ENCODE measurements around the gene PLCD3.

PLCD3 gene

DNA sequence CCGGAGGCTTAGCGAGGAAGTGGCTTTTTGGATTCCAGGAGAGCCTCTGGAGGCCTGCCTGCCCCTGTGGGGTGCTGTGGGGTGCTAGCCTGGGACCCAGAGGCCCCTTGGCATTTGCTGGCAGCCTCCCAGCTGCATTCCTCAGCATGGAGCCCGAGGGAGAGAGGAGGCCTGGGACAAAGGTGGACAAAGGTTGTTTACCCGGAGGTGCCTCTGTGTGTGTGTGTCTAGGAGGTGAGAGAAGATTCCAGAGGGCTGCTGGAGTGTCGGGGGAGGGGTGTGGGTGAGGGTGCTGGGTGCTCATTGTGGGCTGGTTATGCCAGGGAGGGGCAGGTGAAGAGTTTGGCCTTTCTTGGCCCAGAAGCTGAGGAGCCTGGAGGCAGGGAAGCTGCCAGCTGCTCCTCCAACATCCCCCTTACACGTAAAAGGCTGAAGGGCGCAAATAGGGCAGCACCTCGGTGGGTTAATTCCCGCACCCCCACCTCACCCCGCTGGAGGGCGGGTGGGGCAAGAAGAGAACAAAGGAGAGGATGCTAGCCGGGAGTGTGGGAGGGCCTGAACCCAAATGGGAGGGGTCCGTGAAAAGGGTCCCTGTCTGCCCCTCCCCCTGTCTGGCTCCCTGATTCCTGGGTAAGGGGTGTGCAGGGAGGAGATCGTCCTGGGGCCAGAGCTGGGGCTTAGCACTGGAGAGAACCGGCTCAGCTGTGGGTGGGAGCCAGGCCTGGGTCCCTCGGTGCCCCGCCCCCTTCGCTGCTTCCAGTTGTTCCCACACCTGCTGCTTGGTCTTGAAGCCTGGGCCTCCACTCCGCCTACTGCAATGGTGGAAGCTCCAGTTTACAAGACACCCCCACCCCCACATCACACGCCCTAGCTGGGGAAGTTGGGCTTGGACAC, 39.3 kb upstream of the PLCD3 start:
- no peak overlapping the region for H3K4me3 ChIP-seq (ENCODE audit: low read depth, low read length)
- no peak for TF ChIP-seq CTCF (IDR thresholded peaks at IDR 0.05; ENCODE audit: low read depth, low read length)
- TF ChIP-seq MYC (IDR thresholded peaks at IDR 0.05; ENCODE audit: low read depth, low read length) = no peak
- no peak for TF ChIP-seq POLR2A (IDR thresholded peaks at IDR 0.05; ENCODE audit: extremely low read depth, insufficient read length)
- TF ChIP-seq, protein P1, sequence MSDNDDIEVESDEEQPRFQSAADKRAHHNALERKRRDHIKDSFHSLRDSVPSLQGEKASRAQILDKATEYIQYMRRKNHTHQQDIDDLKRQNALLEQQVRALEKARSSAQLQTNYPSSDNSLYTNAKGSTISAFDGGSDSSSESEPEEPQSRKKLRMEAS (IDR thresholded peaks at IDR 0.05; ENCODE audit: low read depth, low read length) = no peak
- DNase-seq (ENCODE audit: low read depth) = peak; percentile 64

GRCh38 chr17:45170931-45171337, 38.6 kb upstream of the PLCD3 start:
- H3K4me3 ChIP-seq (ENCODE audit: low read depth, low read length) = no peak overlapping the region
- TF ChIP-seq, protein P1 (IDR thresholded peaks at IDR 0.05; ENCODE audit: low read depth, low read length) = no peak
- TF ChIP-seq MYC (IDR thresholded peaks at IDR 0.05; ENCODE audit: low read depth, low read length) (no peak), CTCF (IDR thresholded peaks at IDR 0.05; ENCODE audit: low read depth, low read length) (no peak), POLR2A (IDR thresholded peaks at IDR 0.05; ENCODE audit: extremely low read depth, insufficient read length) (no peak)
- peak; percentile 36 for DNase-seq (ENCODE audit: low read depth)

DNA sequence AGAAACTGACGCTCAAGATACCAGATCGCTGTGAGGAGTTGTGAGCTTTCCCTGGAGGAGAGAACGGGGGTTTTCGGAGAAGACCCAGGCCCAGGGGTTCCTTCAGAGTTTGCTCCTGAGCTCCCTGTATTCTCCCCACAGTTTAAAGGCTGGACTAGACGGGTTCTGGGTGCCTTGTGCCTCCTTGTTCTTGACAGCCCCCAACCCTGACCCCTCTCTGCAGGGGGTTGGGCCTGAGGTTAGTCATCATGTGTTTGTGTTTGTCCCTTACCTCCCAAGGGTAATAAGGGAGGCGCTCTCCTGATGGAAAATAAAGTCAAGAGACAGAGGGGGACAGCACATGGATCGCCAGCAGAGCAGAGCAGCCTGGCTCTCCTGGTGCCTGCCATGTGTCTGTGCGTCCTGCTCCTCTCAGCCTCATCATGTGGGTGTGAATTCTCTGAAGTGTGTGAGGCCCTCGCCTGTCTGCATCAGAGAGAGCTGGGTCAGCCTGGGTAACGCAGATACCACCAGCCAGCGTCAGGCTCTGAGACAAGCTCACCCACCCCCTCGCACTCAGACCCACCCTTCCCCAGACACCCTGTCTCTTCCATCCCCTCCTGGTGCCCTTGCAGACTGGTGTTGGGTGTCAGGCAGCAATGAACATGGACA, 38.1 kb upstream of the PLCD3 start:
- no peak overlapping the region for H3K4me3 ChIP-seq (ENCODE audit: low read depth, low read length)
- DNase-seq (ENCODE audit: low read depth) = peak; percentile 26
- TF ChIP-seq CTCF (IDR thresholded peaks at IDR 0.05; ENCODE audit: low read depth, low read length) = no peak
- TF ChIP-seq, protein P1 (IDR thresholded peaks at IDR 0.05; ENCODE audit: low read depth, low read length) = no peak; the same call in 1 of the 2 replicates
- no peak for TF ChIP-seq MYC (IDR thresholded peaks at IDR 0.05; ENCODE audit: low read depth, low read length)
- no peak for TF ChIP-seq POLR2A (IDR thresholded peaks at IDR 0.05; ENCODE audit: extremely low read depth, insufficient read length)

DNA sequence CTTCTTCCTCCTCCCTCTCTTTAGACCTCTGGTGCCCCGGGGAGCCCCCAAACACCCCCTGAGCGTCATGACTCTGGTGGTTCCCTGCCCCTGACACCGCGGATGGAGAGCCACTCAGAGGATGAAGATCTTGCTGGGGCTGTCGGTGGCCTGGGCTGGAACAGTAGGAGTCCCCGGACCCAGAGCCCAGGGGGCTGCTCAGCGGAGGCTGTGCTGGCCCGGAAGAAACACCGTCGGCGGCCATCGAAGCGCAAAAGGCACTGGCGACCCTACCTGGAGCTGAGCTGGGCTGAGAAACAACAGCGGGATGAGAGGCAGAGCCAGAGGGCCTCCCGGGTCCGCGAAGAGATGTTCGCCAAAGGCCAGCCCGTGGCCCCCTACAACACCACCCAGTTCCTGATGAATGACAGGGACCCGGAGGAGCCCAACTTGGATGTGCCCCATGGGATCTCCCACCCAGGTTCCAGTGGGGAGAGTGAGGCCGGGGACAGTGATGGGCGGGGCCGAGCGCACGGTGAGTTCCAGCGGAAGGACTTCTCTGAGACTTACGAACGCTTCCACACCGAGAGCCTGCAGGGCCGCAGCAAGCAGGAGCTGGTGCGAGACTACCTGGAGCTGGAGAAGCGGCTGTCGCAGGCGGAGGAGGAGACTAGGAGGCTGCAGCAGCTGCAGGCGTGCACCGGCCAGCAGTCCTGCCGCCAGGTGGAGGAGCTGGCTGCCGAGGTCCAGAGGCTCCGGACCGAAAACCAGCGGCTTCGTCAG, 36.9 kb upstream of the PLCD3 start:
- no peak overlapping the region for H3K4me3 ChIP-seq (ENCODE audit: low read depth, low read length)
- TF ChIP-seq MYC (IDR thresholded peaks at IDR 0.05; ENCODE audit: low read depth, low read length) (no peak), POLR2A (IDR thresholded peaks at IDR 0.05; ENCODE audit: extremely low read depth, insufficient read length) (no peak), CTCF (IDR thresholded peaks at IDR 0.05; ENCODE audit: low read depth, low read length) (no peak)
- TF ChIP-seq, protein P1 (IDR thresholded peaks at IDR 0.05; ENCODE audit: low read depth, low read length) = no peak
- no peak for DNase-seq (ENCODE audit: low read depth)

GRCh38 chr17:45164734-45165269, 32.5 kb upstream of the PLCD3 start:
- peak; percentile 22 for DNase-seq (ENCODE audit: low read depth)
- TF ChIP-seq POLR2A (IDR thresholded peaks at IDR 0.05; ENCODE audit: extremely low read depth, insufficient read length) = no peak
- no peak overlapping the region for H3K4me3 ChIP-seq (ENCODE audit: low read depth, low read length)
